A549 (cell line): ENCODE data around the gene OR13C8. TPM values are rescaled to one million over a fixed set of nuclear protein-coding genes. Genes with fewer than 3 reads are reported as not detected.

ENCODE experiments used
- ATAC-seq, 2 experiments: fragments of 200-7000 bp in 1 of 2; fragments of >200 bp in 1 of 2; cut with Nextera tagmentation in 1 of 2; cut with Tn5 transposase in 1 of 2; 3 replicates each; pipeline versions ENCODE4 v1.8.0 to v1.9.1; 2018 to 2020; ENCODE audit warnings: mild to moderate bottlenecking in 1 of 2, moderate library complexity in 1 of 2
- CTCF ChIA-PET: fragments of 300-600 bp; sonication (Branson Sonifier 250); formaldehyde crosslinking; extraction: SDS; loops from one replicate; lab custom pipeline; 2021; ENCODE audit warnings: antibody characterized with exemption, inconsistent platforms; lab: Yijun Ruan, JAX
- POLR2A ChIA-PET: fragments of 350-600 bp; formaldehyde crosslinking; extraction: SDS; loops from one replicate; lab custom pipeline; 2021; ENCODE audit warnings: antibody characterized with exemption, inconsistent platforms; lab: Yijun Ruan, JAX
- DNase-seq, 2 experiments: peaks; one replicate each; pipeline versions ENCODE4 v3.0.0 to v3.0.0-alpha.2; 2011 to 2016; ENCODE audit warnings: low read depth in 1 of 2, low spot score in 1 of 2
- FAIRE-seq: peaks from 2 replicates; lab custom pipeline; 2011; peaks lifted over from hg19 to GRCh38; lab: Jason Lieb, UNC
- H3K27ac ChIP-seq, 2 experiments: fragments of >200 bp; sonication (Bioruptor Twin); formaldehyde crosslinking; 3 replicates each; pipeline ENCODE4 v1.5.1; 2016 to 2017
- H3K4me1 ChIP-seq: fragments of >200 bp; sonication (Bioruptor Twin); formaldehyde crosslinking; 3 replicates; pipeline ENCODE4 v1.6.1; 2016
- H3K4me2 ChIP-seq: fragments of >200 bp; sonication (Bioruptor Twin); formaldehyde crosslinking; 3 replicates; pipeline ENCODE4 v1.6.1; 2016
- H3K4me3 ChIP-seq: fragments of >200 bp; sonication (Bioruptor Twin); formaldehyde crosslinking; 3 replicates; pipeline ENCODE4 v1.5.1; 2016
- H3K9me3 ChIP-seq: fragments of >200 bp; sonication (Bioruptor Twin); formaldehyde crosslinking; 3 replicates; pipeline ENCODE4 v1.6.1; 2016
- EHF ChIP-seq: fragments of 250-450 bp; sonication (Bioruptor Pico); IDR thresholded peaks from 2 replicates; pipeline ENCODE4 v1.5.0; 2020; ENCODE audit warnings: mild to moderate bottlenecking
- FOSB ChIP-seq: fragments of 250-450 bp; sonication (Bioruptor Pico); IDR thresholded peaks from 2 replicates; pipeline ENCODE4 v1.5.0; 2020; ENCODE audit warnings: mild to moderate bottlenecking, moderate library complexity
- HOXA7 ChIP-seq: fragments of 250-450 bp; sonication (Bioruptor Pico); IDR thresholded peaks from 2 replicates; pipeline ENCODE4 v1.5.0; 2020; ENCODE audit warnings: mild to moderate bottlenecking, moderate library complexity
- HOXB13 ChIP-seq: fragments of 250-450 bp; sonication (Bioruptor Pico); IDR thresholded peaks from 2 replicates; pipeline ENCODE4 v1.5.0; 2020; ENCODE audit warnings: low read depth, mild to moderate bottlenecking, moderate library complexity
- HOXB5 ChIP-seq: fragments of 250-450 bp; sonication (Bioruptor Pico); IDR thresholded peaks from 2 replicates; pipeline ENCODE4 v1.5.0; 2020; ENCODE audit warnings: mild to moderate bottlenecking, moderate library complexity
- JUN ChIP-seq, 2 experiments: fragments of >200 bp; sonication (Bioruptor Twin); formaldehyde crosslinking; IDR thresholded peaks; 2 replicates in 1 of 2; 3 replicates in 1 of 2; pipeline ENCODE4 v1.6.1; 2016 to 2017
- KDM1A ChIP-seq: fragments of 200-600 bp; sonication (generic); IDR thresholded peaks from 2 replicates; pipeline ENCODE4 v1.6.1; 2016; ENCODE audit warnings: low read depth, mild to moderate bottlenecking
- MAZ ChIP-seq: fragments of 150-350 bp; IDR thresholded peaks from 2 replicates; pipeline ENCODE4 v1.6.1; 2014; ENCODE audit warnings: antibody characterized with exemption, low read depth, low read length, borderline replicate concordance
- NR3C1 ChIP-seq: fragments of >200 bp; sonication (Bioruptor Twin); formaldehyde crosslinking; IDR thresholded peaks from 3 replicates; pipeline ENCODE4 v1.6.1; 2017
- PBX3 ChIP-seq: IDR thresholded peaks from 2 replicates; pipeline ENCODE4 v1.6.1; 2012
- PHF8 ChIP-seq: fragments of 200-600 bp; sonication (generic); IDR thresholded peaks from 2 replicates; pipeline ENCODE4 v1.6.1; 2016; ENCODE audit warnings: low read depth, mild to moderate bottlenecking, antibody characterized with exemption, moderate library complexity, borderline replicate concordance
- POLR2A ChIP-seq: IDR thresholded peaks from 2 replicates; pipeline ENCODE4 v1.6.1; 2012; ENCODE audit warnings: mild to moderate bottlenecking, low read length
- POLR2AphosphoS2 ChIP-seq: conservative IDR thresholded peaks from 2 replicates; pipeline ENCODE4 v1.6.1; 2012; ENCODE audit warnings: low read length, improper control_type of control experiment, inconsistent platforms
- RAD21 ChIP-seq, 2 experiments: fragments of >200 bp in 1 of 2; sonication (Bioruptor Twin) in 1 of 2; formaldehyde crosslinking in 1 of 2; IDR thresholded peaks in 1 of 2; conservative IDR thresholded peaks in 1 of 2; 2 replicates in 1 of 2; 3 replicates in 1 of 2; pipeline ENCODE4 v1.6.1; 2012 to 2018; ENCODE audit warnings: inconsistent platforms in 1 of 2
- RFX5 ChIP-seq: fragments of 450-650 bp; IDR thresholded peaks from 2 replicates; pipeline ENCODE4 v1.7.1; 2014; ENCODE audit warnings: antibody characterized with exemption, mild to moderate bottlenecking, moderate library complexity
- SREBF2 ChIP-seq: fragments of 450-650 bp; IDR thresholded peaks from 2 replicates; pipeline ENCODE4 v1.6.1; 2014; ENCODE audit warnings: mild to moderate bottlenecking, moderate library complexity
- ZC3H11A ChIP-seq: fragments of 450-650 bp; IDR thresholded peaks from 2 replicates; pipeline ENCODE4 v1.6.1; 2014; ENCODE audit warnings: antibody characterized with exemption, mild to moderate bottlenecking
- ZNF302 ChIP-seq: fragments of 250-450 bp; sonication (Bioruptor Pico); IDR thresholded peaks from 2 replicates; pipeline ENCODE4 v1.9.0; 2021; ENCODE audit warnings: inconsistent platforms, mild to moderate bottlenecking, moderate library complexity
- WGBS: methylation state at CpG from one replicate; pipeline ENCODE4 v1.1.6; 2017; ENCODE audit errors: missing lambda C conversion rate; 5-methylcytosine and 5-hydroxymethylcytosine counted together
- polyA plus RNA-seq, 4 experiments: library from polyadenylated mRNA; depleted of rRNA in 3 of 4; stranded (reverse); fragments of >200 nt; fragmentation: RNase III in 1 of 4; extraction: RNeasy Plus Mini Kit Qiagen cat#74134 plus additional on column Dnase treatment in 1 of 4; gene quantifications; 2 replicates in 3 of 4; 3 replicates in 1 of 4; pipeline ENCODE4 v1.2.3, GENCODE V29; 2011 to 2017
- TF ChIP-seq, protein P1 (sequence below): fragments of >200 bp; sonication (Bioruptor Twin); formaldehyde crosslinking; IDR thresholded peaks from 2 replicates; pipeline ENCODE4 v1.6.1; 2016
- TF ChIP-seq, protein P2 (sequence below): fragments of 200-600 bp; sonication (generic); IDR thresholded peaks from 2 replicates; pipeline ENCODE4 v1.6.1; 2016; ENCODE audit warnings: antibody characterized with exemption, mild to moderate bottlenecking, moderate library complexity

OR13C8 gene
- polyA plus RNA-seq, 2 of the 4 experiments (the other 2 are of a cell fraction): not detected

- Histone ChIP-seq H3K4me2 (no peak overlapping the region), H3K27ac (no peak overlapping the region), H3K4me1 (no peaks in the 10 kb centered on the region), H3K4me3 (no peak overlapping the region), H3K9me3 (0 out of 3 replicates have a peak, but pooled peaks cover 3% of the 10 kb centered on the region)
- FAIRE-seq: no peak
- DNase-seq: no peak
- ChIA-PET POLR2A (no interaction called here), CTCF (no interaction called here)
- ATAC-seq: no peak
- WGBS: 4% methylated on average over 2 of the region's 2 CpGs
- TF ChIP-seq PHF8 (no peak), MAZ (no peak), HOXB13 (no peak), NR3C1 (no peak), KDM1A (no peak), HOXB5 (CRISPR knock-in tag) (no peak), ZC3H11A (no peak), JUN (IDR thresholded peaks at IDR 0.05) (no peak), EHF (CRISPR knock-in tag) (no peak), RFX5 (no peak), SREBF2 (no peak), POLR2A (no peak), PBX3 (no peak), HOXA7 (no peak), RAD21 (conservative IDR thresholded peaks at IDR 0.05 in 1 of 2, IDR thresholded peaks at IDR 0.05 in 1 of 2) (no peak)
- TF ChIP-seq, protein P1, sequence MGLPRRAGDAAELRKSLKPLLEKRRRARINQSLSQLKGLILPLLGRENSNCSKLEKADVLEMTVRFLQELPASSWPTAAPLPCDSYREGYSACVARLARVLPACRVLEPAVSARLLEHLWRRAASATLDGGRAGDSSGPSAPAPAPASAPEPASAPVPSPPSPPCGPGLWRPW: no peak
- TF ChIP-seq, protein P2, sequence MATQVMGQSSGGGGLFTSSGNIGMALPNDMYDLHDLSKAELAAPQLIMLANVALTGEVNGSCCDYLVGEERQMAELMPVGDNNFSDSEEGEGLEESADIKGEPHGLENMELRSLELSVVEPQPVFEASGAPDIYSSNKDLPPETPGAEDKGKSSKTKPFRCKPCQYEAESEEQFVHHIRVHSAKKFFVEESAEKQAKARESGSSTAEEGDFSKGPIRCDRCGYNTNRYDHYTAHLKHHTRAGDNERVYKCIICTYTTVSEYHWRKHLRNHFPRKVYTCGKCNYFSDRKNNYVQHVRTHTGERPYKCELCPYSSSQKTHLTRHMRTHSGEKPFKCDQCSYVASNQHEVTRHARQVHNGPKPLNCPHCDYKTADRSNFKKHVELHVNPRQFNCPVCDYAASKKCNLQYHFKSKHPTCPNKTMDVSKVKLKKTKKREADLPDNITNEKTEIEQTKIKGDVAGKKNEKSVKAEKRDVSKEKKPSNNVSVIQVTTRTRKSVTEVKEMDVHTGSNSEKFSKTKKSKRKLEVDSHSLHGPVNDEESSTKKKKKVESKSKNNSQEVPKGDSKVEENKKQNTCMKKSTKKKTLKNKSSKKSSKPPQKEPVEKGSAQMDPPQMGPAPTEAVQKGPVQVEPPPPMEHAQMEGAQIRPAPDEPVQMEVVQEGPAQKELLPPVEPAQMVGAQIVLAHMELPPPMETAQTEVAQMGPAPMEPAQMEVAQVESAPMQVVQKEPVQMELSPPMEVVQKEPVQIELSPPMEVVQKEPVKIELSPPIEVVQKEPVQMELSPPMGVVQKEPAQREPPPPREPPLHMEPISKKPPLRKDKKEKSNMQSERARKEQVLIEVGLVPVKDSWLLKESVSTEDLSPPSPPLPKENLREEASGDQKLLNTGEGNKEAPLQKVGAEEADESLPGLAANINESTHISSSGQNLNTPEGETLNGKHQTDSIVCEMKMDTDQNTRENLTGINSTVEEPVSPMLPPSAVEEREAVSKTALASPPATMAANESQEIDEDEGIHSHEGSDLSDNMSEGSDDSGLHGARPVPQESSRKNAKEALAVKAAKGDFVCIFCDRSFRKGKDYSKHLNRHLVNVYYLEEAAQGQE: no peak
Observed at GRCh38 chr9:104575456-104575855, 6.5 kb downstream of the OR13C8 start.

GRCh38 chr9:104577263-104577662 is 8.3 kb downstream of the OR13C8 start:
- ATAC-seq (no peak), DNase-seq (no peak), FAIRE-seq (no peak)
- H3K4me2 ChIP-seq: no peak overlapping the region
- no peaks in the 10 kb centered on the region for H3K4me1 ChIP-seq
- H3K4me3 ChIP-seq: no peak overlapping the region
- no peak overlapping the region for H3K27ac ChIP-seq
- TF ChIP-seq FOSB: no peak
- no peak for TF ChIP-seq ZNF302
- TF ChIP-seq, protein P2: no peak
- TF ChIP-seq POLR2AphosphoS2: no peak
- POLR2A ChIA-PET: no interaction called here
- WGBS: 41% methylated on average over 5 of the region's 5 CpGs
- 0 out of 3 replicates have a peak, but pooled peaks cover under 1% of the 10 kb centered on the region for H3K9me3 ChIP-seq
- CTCF ChIA-PET: no interaction called here
